K562 (cell line): ENCODE data around the gene THBS2. TPM values are rescaled to one million over a fixed set of nuclear protein-coding genes. Genes with fewer than 3 reads are reported as not detected.
A peak's percentile ranks its signal among the peaks of the same experiment; 100 is the strongest.

Experiments
- ATAC-seq: fragments of 200-7000 bp; cut with Tn5 transposase; 3 replicates; pipeline ENCODE4 v1.9.1; 2020; ENCODE audit warnings: moderate library complexity
- BruUV-seq: library from RNA; stranded (reverse); fragments of 400-500 nt; replicated peaks from 2 replicates; lab custom pipeline; 2021; lab: Mats Ljungman, UMichigan
- CTCF ChIA-PET: fragments of 300-600 bp; formaldehyde crosslinking; extraction: SDS; loops from one replicate; lab custom pipeline; 2021; ENCODE audit warnings: low intra/inter-chr PET ratio; lab: Yijun Ruan, JAX
- POLR2A ChIA-PET: fragments of 300-600, 350-650 bp; sonication (Branson Sonifier 250); formaldehyde crosslinking; extraction: SDS; loops from one replicate; lab custom pipeline; 2021; ENCODE audit warnings: antibody characterized with exemption, inconsistent platforms; lab: Yijun Ruan, JAX
- DNase-seq, 4 experiments: peaks; one replicate each; pipeline versions ENCODE4 v3.0.0 to v3.0.0-alpha.2; 2011 to 2018; ENCODE audit warnings: low spot score in 3 of 4, mixed read lengths in 3 of 4; ENCODE audit errors: extremely low read depth in 1 of 4
- FAIRE-seq: peaks from 2 replicates; lab custom pipeline; 2011; peaks lifted over from hg19 to GRCh38; lab: Jason Lieb, UNC
- H2AFZ ChIP-seq: 2 replicates; pipeline ENCODE4 v1.6.0; 2011; ENCODE audit warnings: low read depth, low read length, control low read depth, inconsistent platforms
- H3K27ac ChIP-seq: fragments of 200-600 bp; 3 replicates; pipeline ENCODE4 v1.8.0; 2011; ENCODE audit warnings: low read depth, mild to moderate bottlenecking, control low read depth, inconsistent platforms, low read length, moderate library complexity, mixed read lengths; ENCODE audit errors: extremely low read depth
- H3K27me3 ChIP-seq, 2 experiments: fragments of 300-600 bp in 1 of 2; 2 replicates in 1 of 2; 3 replicates in 1 of 2; pipeline versions ENCODE4 v1.6.0 to v1.8.0; 2011; ENCODE audit warnings: inconsistent platforms in 2 of 2, low read length in 2 of 2, mild to moderate bottlenecking in 1 of 2, mixed read lengths in 1 of 2, moderate library complexity in 1 of 2; ENCODE audit not compliant: control insufficient read depth in 2 of 2, insufficient read depth in 2 of 2
- H3K36me3 ChIP-seq: fragments of 300-600 bp; 3 replicates; pipeline ENCODE4 v1.8.0; 2011; ENCODE audit warnings: mild to moderate bottlenecking, low read length, inconsistent platforms; ENCODE audit not compliant: control insufficient read depth, insufficient read depth
- H3K4me1 ChIP-seq, 2 experiments: fragments of 200-600 bp in 1 of 2; replicated peaks in 1 of 2; 2 replicates in 1 of 2; 3 replicates in 1 of 2; pipeline versions ENCODE4 v1.5.1 to v1.8.0; 2011; ENCODE audit warnings: inconsistent platforms in 2 of 2, low read length in 2 of 2, mild to moderate bottlenecking in 1 of 2, mixed read lengths in 1 of 2, moderate library complexity in 1 of 2; ENCODE audit not compliant: control insufficient read depth in 2 of 2, insufficient read depth in 2 of 2
- H3K4me2 ChIP-seq: 2 replicates; pipeline ENCODE4 v1.6.1; 2011; ENCODE audit warnings: low read length, control low read depth, inconsistent platforms, mixed read lengths; ENCODE audit not compliant: insufficient read depth
- H3K4me3 ChIP-seq: fragments of 200-600 bp; sonication (generic), shearing (Covaris generic); 2 replicates; pipeline ENCODE4 v1.5.1; 2016; ENCODE audit warnings: control low read depth, inconsistent platforms
- H3K79me2 ChIP-seq: fragments of 200-600 bp; 3 replicates; pipeline ENCODE4 v1.8.0; 2011; ENCODE audit warnings: low read length, inconsistent platforms; ENCODE audit not compliant: control insufficient read depth, insufficient read depth
- H3K9ac ChIP-seq, 2 experiments: 2 replicates each; pipeline versions ENCODE4 v1.6.0 to v1.6.1; 2011; ENCODE audit warnings: low read depth in 2 of 2, low read length in 2 of 2, control low read depth in 1 of 2, inconsistent platforms in 1 of 2, mild to moderate bottlenecking in 1 of 2, mixed read lengths in 1 of 2; ENCODE audit not compliant: insufficient read depth in 1 of 2
- H3K9me1 ChIP-seq: one replicate; pipeline ENCODE4 v1.6.0; 2011; ENCODE audit warnings: inconsistent platforms, mild to moderate bottlenecking, low read length, moderate library complexity; ENCODE audit not compliant: control insufficient read depth, insufficient read depth
- H3K9me3 ChIP-seq: replicated peaks from 2 replicates; pipeline ENCODE4 v1.5.1; 2011; ENCODE audit warnings: low read depth, low read length, inconsistent platforms; ENCODE audit not compliant: control insufficient read depth, insufficient read depth
- H4K20me1 ChIP-seq: replicated peaks from 2 replicates; pipeline ENCODE4 v1.6.1; 2011; ENCODE audit warnings: low read length, inconsistent platforms, mixed read lengths; ENCODE audit not compliant: control insufficient read depth, insufficient read depth
- FOXA1 ChIP-seq: fragments of 450-650 bp; IDR thresholded peaks from 2 replicates; pipeline ENCODE4 v1.6.1; 2016; ENCODE audit warnings: mild to moderate bottlenecking, borderline replicate concordance
- HCFC1 ChIP-seq: IDR thresholded peaks from 2 replicates; pipeline ENCODE4 v1.6.1; 2012; ENCODE audit warnings: low read depth, low read length, improper control_type of control experiment
- POLR2G ChIP-seq: fragments of 200-400 bp; formaldehyde crosslinking; IDR thresholded peaks from 2 replicates; pipeline ENCODE4 v1.6.1; 2017; ENCODE audit warnings: low read depth, mild to moderate bottlenecking, antibody characterized with exemption, low read length, moderate library complexity
- RBFOX2 ChIP-seq: fragments of 200-400 bp; formaldehyde crosslinking; IDR thresholded peaks from 2 replicates; pipeline ENCODE4 v1.6.1; 2017; ENCODE audit warnings: low read depth, mild to moderate bottlenecking, low read length, moderate library complexity
- RBM14 ChIP-seq: fragments of 200-400 bp; formaldehyde crosslinking; IDR thresholded peaks from 2 replicates; pipeline ENCODE4 v1.6.1; 2018; ENCODE audit warnings: low read depth, mild to moderate bottlenecking, low read length, moderate library complexity, borderline replicate concordance; ENCODE audit not compliant: insufficient read depth
- SAP30 ChIP-seq: fragments of 200-600 bp; sonication (generic); IDR thresholded peaks from 2 replicates; pipeline ENCODE4 v1.6.1; 2012; ENCODE audit warnings: borderline replicate concordance, low read depth, mild to moderate bottlenecking, moderate library complexity, low read length, control low read depth, inconsistent platforms; ENCODE audit not compliant: insufficient read depth, poor library complexity, severe bottlenecking
- ZBTB40 ChIP-seq, 2 experiments: fragments of 450-650 bp in 1 of 2; sonication (generic) in 1 of 2; formaldehyde crosslinking in 1 of 2; IDR thresholded peaks; 2 replicates each; pipeline versions ENCODE4 v1.7.1 to v1.9.0; 2016 to 2022; ENCODE audit warnings: inconsistent platforms in 1 of 2, mild to moderate bottlenecking in 1 of 2, missing genetic modification reagents in 1 of 2
- ZNF395 ChIP-seq: fragments of 200-800 bp; sonication (Bioruptor generic); IDR thresholded peaks from 2 replicates; pipeline ENCODE4 v1.6.1; 2017; ENCODE audit warnings: missing genetic modification characterization, missing compliant biosample characterization
- ZNF717 ChIP-seq: fragments of 250-450 bp; sonication (Bioruptor Pico); IDR thresholded peaks from 2 replicates; pipeline ENCODE4 v1.5.0; 2021
- WGBS: fragments of 100-300 bp; shearing (Covaris generic); methylation state at CpG from one replicate; pipeline ENCODE4 v1.1.6; 2016; ENCODE audit warnings: low coverage, mixed read lengths; ENCODE audit not compliant: insufficient coverage; ENCODE audit errors: missing lambda C conversion rate; 5-methylcytosine and 5-hydroxymethylcytosine counted together
- in situ Hi-C: fragments of 300-500 bp; cut with MboI; formaldehyde crosslinking; loops from 4 replicates; pipeline ENCODE4 v1.15.0; 2018; ENCODE audit warnings: inconsistent platforms, mixed read lengths
- intact Hi-C: fragments of 100-400 bp; cut with micrococcal nuclease; formaldehyde crosslinking; loops from 2 replicates; pipeline ENCODE4 v1.14.2; 2022
- polyA plus RNA-seq, 8 experiments: library from polyadenylated mRNA; depleted of rRNA in 4 of 8; stranded (reverse) in 5 of 8; unstranded in 3 of 8; fragments of >200 nt; fragmentation: Nextera tagmentation in 2 of 8; fragmentation: Illumina TruSeq in 1 of 8; extraction: Ambion mirVana in 2 of 8; extraction: Trizol in 1 of 8; gene quantifications; 2 replicates each; pipeline versions ENCODE4 v1.2.1 to v1.2.3, GENCODE V29; 2011 to 2014; ENCODE audit warnings: inconsistent platforms in 1 of 8, missing spikeins in 1 of 8
- total RNA-seq, 7 experiments: library from RNA; depleted of rRNA in 6 of 7; stranded (reverse); fragments of >200 nt in 6 of 7; fragmentation: Illumina TruSeq in 2 of 7; extraction: Trizol in 2 of 7; gene quantifications; 2 replicates each; pipeline versions ENCODE4 v1.2.1 to v1.2.3, GENCODE V29; 2011 to 2021; ENCODE audit warnings: low replicate concordance in 1 of 7

Gene THBS2
- total and polyA plus RNA-seq, 9 of the 15 experiments (the other 6 are each of a cell fraction or from before 2014, with no cell fraction given) = 0.03 to 0.11 (median 0.03) TPM; not detected in 6

- Histone ChIP-seq H3K27ac (no peak overlapping the region), H3K36me3 (no peaks in the 10 kb centered on the region), H4K20me1 (no peaks in the 10 kb centered on the region; the same call in 1 of the 2 replicates), H3K4me3 (peak overlapping the region; percentile 26), H3K79me2 (no peaks in the 10 kb centered on the region), H3K9me1 (no peaks in the 10 kb centered on the region), H3K9ac (no peak overlapping the region), H3K4me2 (peak overlapping the region; percentile 63), H3K27me3 (peaks cover 30 to 55% of the 10 kb centered on the region in 2 experiments), H3K4me1 (peaks cover 0 to 2% of the 10 kb centered on the region in 2 experiments; a peak in 1 of 5 replicates), H3K9me3 (no peaks in the 10 kb centered on the region), H2AFZ (peak overlapping the region; percentile 87)
- peak; percentile 58 to 79 (median 72) for DNase-seq
- CTCF ChIA-PET = no interaction called here
- intact Hi-C loops = no loop called here
- WGBS = 3% methylated on average over 13 of the region's 28 CpGs
- in situ Hi-C loops = no loop called here
- FAIRE-seq = no peak
- POLR2A ChIA-PET = interaction anchor here (0.7 to 1.7 kb wide), 2 partner anchors 12 to 25 kb away, joined by 3 to 4 read pairs; no protein-coding TSS in a partner anchor
- ATAC-seq = peak; percentile 97
- no TSS peak for BruUV-seq
- no peak for TF ChIP-seq ZNF717 (CRISPR knock-in tag)
- TF ChIP-seq POLR2G = peak; percentile 54
- peak; percentile 25; the same call in 1 of the 2 replicates for TF ChIP-seq HCFC1
- no peak for TF ChIP-seq FOXA1
- TF ChIP-seq RBM14 = no peak
- TF ChIP-seq ZNF395 (CRISPR knock-in tag) = no peak
- no peak for TF ChIP-seq SAP30
- TF ChIP-seq RBFOX2 = peak; percentile 47
- TF ChIP-seq ZBTB40 (IDR thresholded peaks at IDR 0.05) = peak; percentile 83
- no peak for TF ChIP-seq ZBTB40 (CRISPR knock-in tag; IDR thresholded peaks at IDR 0.05)
Observed at GRCh38 chr6:169174516-169175359, 78.9 kb downstream of the THBS2 start.
